ENCODE results near the gene ZNF714. TPM values are rescaled to one million over a fixed set of nuclear protein-coding genes. Genes with fewer than 3 reads are reported as not detected.
A peak's percentile ranks its signal among the peaks of the same experiment; 100 is the strongest.

ZNF714 gene
- total and polyA plus RNA-seq, 2 donors (not counting 1 experiment from before 2014, with no cell fraction given) = 5.6 to 6.9 TPM

DNA sequence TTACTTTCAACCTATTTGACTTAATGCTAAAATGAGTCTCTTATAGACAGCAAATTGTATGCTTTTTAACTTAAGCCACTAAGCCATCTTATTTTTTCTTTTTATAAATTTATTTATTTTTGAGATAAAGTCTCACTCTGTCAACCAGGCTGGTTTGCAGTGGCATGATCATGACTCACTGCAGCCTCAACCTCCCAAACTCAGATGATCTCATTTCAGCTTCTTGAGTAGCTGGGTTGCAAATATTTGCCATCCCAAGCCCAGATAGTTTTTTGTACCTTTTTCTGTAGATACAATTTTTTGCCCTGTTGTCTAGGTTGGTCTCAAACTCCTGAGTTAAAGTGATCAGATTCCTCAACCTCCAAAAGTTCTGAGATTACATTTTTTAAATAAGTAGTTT is 27.1 kb downstream of the ZNF714 start:
- DNase-seq (ENCODE audit: low read depth in 2 of 2) = peak; percentile 8 to 63
- TF ChIP-seq EZH2 (IDR thresholded peaks at IDR 0.05; ENCODE audit: low read length, missing control alignments) = no peak
- TF ChIP-seq, protein P1, sequence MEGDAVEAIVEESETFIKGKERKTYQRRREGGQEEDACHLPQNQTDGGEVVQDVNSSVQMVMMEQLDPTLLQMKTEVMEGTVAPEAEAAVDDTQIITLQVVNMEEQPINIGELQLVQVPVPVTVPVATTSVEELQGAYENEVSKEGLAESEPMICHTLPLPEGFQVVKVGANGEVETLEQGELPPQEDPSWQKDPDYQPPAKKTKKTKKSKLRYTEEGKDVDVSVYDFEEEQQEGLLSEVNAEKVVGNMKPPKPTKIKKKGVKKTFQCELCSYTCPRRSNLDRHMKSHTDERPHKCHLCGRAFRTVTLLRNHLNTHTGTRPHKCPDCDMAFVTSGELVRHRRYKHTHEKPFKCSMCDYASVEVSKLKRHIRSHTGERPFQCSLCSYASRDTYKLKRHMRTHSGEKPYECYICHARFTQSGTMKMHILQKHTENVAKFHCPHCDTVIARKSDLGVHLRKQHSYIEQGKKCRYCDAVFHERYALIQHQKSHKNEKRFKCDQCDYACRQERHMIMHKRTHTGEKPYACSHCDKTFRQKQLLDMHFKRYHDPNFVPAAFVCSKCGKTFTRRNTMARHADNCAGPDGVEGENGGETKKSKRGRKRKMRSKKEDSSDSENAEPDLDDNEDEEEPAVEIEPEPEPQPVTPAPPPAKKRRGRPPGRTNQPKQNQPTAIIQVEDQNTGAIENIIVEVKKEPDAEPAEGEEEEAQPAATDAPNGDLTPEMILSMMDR (conservative IDR thresholded peaks at IDR 0.05 in 1 of 2, IDR thresholded peaks at IDR 0.05 in 1 of 2; ENCODE audit: low read depth in 1 of 2, low read length in 2 of 2) = no peak
- Histone ChIP-seq H3K9me3 (ENCODE audit: control insufficient read depth, insufficient read depth, low read depth, low read length) (no peaks in the 10 kb centered on the region), H3K36me3 (ENCODE audit: control insufficient read depth, insufficient read depth, low read length) (no peaks in the 10 kb centered on the region), H3K4me2 (ENCODE audit: extremely low read depth, insufficient read depth, low read length) (no peak overlapping the region), H3K9ac (ENCODE audit: insufficient read depth, low read length) (no peak overlapping the region), H4K20me1 (ENCODE audit: control insufficient read depth, extremely low read depth, insufficient read depth, low read length) (no peaks in the 10 kb centered on the region), H3K27ac (ENCODE audit: insufficient read depth, low read length) (no peak overlapping the region), H3K27me3 (ENCODE audit: control insufficient read depth, insufficient read depth, low read length) (no peaks in the 10 kb centered on the region), H3K4me3 (replicated peaks in 1 of 4; ENCODE audit: control extremely low read depth in 1 of 4, insufficient read depth in 1 of 4, low read depth in 3 of 4, low read length in 4 of 4) (no peak overlapping the region), H3K79me2 (ENCODE audit: control insufficient read depth, insufficient read depth, low read length) (no peaks in the 10 kb centered on the region), H3K4me1 (ENCODE audit: control insufficient read depth, extremely low read depth, insufficient read depth, low read length) (no peaks in the 10 kb centered on the region), H2AFZ (ENCODE audit: low read length) (no peak overlapping the region)

DNA sequence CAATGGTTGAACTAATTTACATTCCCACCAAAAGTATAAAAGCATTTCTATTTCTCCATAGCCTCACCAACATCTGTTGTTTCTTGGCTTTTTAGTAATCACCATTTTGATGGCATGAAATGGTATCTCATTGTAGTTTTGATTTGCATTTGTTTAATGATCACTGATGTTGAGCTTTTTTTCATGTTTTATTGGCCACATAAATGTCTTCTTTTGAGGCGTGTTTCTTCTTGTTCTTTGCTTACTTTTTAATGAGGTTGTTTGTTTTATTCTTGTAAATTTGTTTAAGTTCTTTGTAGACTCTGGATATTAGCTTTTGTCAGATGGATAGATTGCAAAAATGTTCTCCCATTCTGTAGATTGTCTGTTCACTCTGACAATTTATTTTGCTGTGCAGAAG is 28.2 kb downstream of the ZNF714 start:
- Histone ChIP-seq H3K4me1 (ENCODE audit: control insufficient read depth, extremely low read depth, insufficient read depth, low read length) (no peaks in the 10 kb centered on the region), H3K4me2 (ENCODE audit: extremely low read depth, insufficient read depth, low read length) (no peak overlapping the region), H2AFZ (ENCODE audit: low read length) (no peak overlapping the region), H3K4me3 (replicated peaks in 1 of 4; ENCODE audit: control extremely low read depth in 1 of 4, insufficient read depth in 1 of 4, low read depth in 3 of 4, low read length in 4 of 4) (no peak overlapping the region), H3K27me3 (ENCODE audit: control insufficient read depth, insufficient read depth, low read length) (no peaks in the 10 kb centered on the region), H3K27ac (ENCODE audit: insufficient read depth, low read length) (no peak overlapping the region), H3K9me3 (ENCODE audit: control insufficient read depth, insufficient read depth, low read depth, low read length) (no peaks in the 10 kb centered on the region), H3K79me2 (ENCODE audit: control insufficient read depth, insufficient read depth, low read length) (no peaks in the 10 kb centered on the region), H4K20me1 (ENCODE audit: control insufficient read depth, extremely low read depth, insufficient read depth, low read length) (no peaks in the 10 kb centered on the region), H3K9ac (ENCODE audit: insufficient read depth, low read length) (no peak overlapping the region), H3K36me3 (ENCODE audit: control insufficient read depth, insufficient read depth, low read length) (no peaks in the 10 kb centered on the region)
- TF ChIP-seq, protein P1 (conservative IDR thresholded peaks at IDR 0.05 in 1 of 2, IDR thresholded peaks at IDR 0.05 in 1 of 2; ENCODE audit: low read depth in 1 of 2, low read length in 2 of 2) = no peak
- no peak for TF ChIP-seq EZH2 (IDR thresholded peaks at IDR 0.05; ENCODE audit: low read length, missing control alignments)
- DNase-seq (ENCODE audit: low read depth in 2 of 2) = no peak

DNA sequence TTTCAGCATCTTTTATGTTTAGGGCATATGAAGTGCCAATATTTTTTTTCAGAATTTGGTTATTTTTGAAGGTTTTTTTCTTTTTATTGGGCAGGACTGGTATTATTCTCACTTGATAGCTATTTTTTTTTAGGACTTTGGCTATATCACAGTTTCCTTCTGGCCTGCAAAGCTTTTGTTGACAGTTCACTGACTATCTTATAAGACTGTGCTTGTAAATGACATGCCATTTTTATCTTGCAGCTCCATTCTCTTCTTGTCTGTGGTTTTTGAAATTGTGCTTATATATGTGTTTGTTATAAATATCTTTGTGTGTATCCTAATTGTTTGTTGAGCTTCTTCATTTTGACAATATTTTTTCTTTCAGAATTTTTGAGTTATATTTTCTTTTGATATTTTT is 33.4 kb downstream of the ZNF714 start:
- Histone ChIP-seq H3K4me3 (replicated peaks in 1 of 4; ENCODE audit: control extremely low read depth in 1 of 4, insufficient read depth in 1 of 4, low read depth in 3 of 4, low read length in 4 of 4) (no peak overlapping the region), H3K36me3 (ENCODE audit: control insufficient read depth, insufficient read depth, low read length) (no peaks in the 10 kb centered on the region), H4K20me1 (ENCODE audit: control insufficient read depth, extremely low read depth, insufficient read depth, low read length) (no peaks in the 10 kb centered on the region), H3K4me1 (ENCODE audit: control insufficient read depth, extremely low read depth, insufficient read depth, low read length) (no peaks in the 10 kb centered on the region), H3K9me3 (ENCODE audit: control insufficient read depth, insufficient read depth, low read depth, low read length) (no peaks in the 10 kb centered on the region), H3K27me3 (ENCODE audit: control insufficient read depth, insufficient read depth, low read length) (no peaks in the 10 kb centered on the region), H3K4me2 (ENCODE audit: extremely low read depth, insufficient read depth, low read length) (no peak overlapping the region), H2AFZ (ENCODE audit: low read length) (no peak overlapping the region), H3K27ac (ENCODE audit: insufficient read depth, low read length) (no peak overlapping the region), H3K79me2 (ENCODE audit: control insufficient read depth, insufficient read depth, low read length) (no peaks in the 10 kb centered on the region), H3K9ac (ENCODE audit: insufficient read depth, low read length) (no peak overlapping the region)
- DNase-seq (ENCODE audit: low read depth in 2 of 2) = no peak
- TF ChIP-seq, protein P1 (conservative IDR thresholded peaks at IDR 0.05 in 1 of 2, IDR thresholded peaks at IDR 0.05 in 1 of 2; ENCODE audit: low read depth in 1 of 2, low read length in 2 of 2) = no peak
- TF ChIP-seq EZH2 (IDR thresholded peaks at IDR 0.05; ENCODE audit: low read length, missing control alignments) = no peak
